GM12873 (cell line): ENCODE measurements around the gene CBX5.
A peak's percentile ranks its signal among the peaks of the same experiment; 100 is the strongest.

Experiments
- TF ChIP-seq, protein P1 (sequence below): IDR thresholded peaks from 2 replicates; pipeline ENCODE4 v1.5.1; 2012; ENCODE audit warnings: low read depth, mild to moderate bottlenecking, moderate library complexity, low read length, control low read depth; ENCODE audit not compliant: insufficient read depth; ENCODE audit errors: missing control alignments

CBX5 gene

DNA sequence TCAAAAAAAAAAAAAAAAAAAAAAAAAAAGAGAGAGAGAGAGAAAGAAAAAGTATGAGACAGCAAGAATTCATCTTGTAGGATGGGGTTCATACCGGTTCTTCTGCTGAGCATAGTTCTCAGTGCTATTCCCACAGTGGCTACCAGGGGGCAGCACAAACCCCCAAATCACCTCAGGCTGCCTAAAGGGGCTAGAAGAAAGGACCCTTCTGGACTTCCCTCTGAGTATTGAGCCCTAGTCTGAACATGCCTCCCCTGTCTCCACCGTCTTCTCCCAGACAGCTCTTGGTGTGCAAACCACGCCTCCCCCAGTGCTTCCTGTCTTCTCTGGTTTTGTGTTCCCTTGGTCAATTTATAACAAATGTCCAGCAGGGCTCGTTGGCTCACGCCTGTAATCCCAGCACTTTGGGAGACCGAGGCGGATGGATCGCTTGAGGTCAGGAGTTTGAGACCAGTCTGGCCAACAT lies 59.8 kb downstream of the CBX5 start:
- TF ChIP-seq, protein P1, sequence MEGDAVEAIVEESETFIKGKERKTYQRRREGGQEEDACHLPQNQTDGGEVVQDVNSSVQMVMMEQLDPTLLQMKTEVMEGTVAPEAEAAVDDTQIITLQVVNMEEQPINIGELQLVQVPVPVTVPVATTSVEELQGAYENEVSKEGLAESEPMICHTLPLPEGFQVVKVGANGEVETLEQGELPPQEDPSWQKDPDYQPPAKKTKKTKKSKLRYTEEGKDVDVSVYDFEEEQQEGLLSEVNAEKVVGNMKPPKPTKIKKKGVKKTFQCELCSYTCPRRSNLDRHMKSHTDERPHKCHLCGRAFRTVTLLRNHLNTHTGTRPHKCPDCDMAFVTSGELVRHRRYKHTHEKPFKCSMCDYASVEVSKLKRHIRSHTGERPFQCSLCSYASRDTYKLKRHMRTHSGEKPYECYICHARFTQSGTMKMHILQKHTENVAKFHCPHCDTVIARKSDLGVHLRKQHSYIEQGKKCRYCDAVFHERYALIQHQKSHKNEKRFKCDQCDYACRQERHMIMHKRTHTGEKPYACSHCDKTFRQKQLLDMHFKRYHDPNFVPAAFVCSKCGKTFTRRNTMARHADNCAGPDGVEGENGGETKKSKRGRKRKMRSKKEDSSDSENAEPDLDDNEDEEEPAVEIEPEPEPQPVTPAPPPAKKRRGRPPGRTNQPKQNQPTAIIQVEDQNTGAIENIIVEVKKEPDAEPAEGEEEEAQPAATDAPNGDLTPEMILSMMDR = peak; percentile 90

DNA sequence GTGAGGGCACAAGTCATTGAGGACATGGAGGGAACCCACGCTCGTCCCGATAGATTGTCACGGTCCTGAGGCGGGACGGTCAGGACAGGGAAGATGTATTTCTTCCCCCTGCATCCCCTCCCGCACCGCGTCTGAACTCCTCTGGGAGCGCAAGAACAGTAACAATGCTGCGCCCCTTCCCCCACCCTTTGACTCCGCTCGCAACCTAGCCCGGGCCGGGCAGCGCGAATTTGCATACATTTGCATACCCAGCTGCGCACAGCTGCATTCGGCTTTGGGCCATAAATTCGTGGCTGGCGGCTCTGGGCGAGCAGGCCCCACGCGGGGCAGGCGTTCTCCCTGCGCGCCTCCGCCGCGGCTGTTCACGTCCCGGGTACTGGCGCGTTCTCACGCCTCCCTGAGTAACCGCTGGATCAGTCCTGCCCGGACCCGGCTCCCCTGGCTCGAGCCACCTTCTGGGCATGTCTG lies 62.1 kb downstream of the CBX5 start:
- TF ChIP-seq, protein P1 = no peak

DNA sequence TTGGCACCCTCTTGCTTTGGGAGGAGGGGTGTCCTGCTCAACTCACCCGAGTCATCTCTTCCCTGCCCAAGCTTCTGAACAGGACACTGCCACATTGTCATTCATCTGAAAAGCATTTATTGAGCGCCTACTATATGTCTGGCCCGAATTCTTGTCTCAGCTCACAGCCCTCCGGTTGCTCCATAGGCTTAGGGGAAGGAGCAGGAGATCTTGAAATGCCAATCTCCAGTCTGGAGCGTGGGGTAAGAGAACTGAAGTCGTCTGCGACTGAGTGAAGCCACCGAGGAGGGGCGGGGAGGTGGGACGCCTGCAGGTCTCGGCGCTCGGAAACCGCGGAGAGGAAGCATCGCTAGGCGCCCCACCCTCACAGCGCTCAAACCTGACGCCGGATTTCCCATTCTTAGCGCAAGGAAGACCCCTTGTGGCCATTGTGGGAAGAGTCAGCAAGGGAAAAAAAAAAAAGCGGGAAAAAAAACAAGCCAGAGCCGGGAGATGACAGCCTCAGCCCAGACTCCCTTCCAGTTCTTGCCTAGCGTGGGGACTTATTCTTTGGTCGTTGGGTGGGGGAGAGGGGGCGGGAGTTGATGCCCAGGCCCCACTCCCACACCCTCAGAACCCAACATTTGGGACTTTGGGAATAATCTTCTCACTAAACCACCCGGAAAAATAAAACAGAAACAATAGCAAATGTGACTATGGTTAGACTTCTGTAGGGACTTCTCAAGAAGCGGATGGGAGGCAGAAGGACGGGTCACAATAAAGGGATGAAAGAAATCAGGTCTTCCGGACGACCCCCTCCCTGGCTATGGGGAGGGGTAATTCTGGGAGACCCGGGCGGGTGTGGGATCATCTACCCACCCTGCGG lies 62.9 kb downstream of the CBX5 start:
- TF ChIP-seq, protein P1 = peak; percentile 68

DNA sequence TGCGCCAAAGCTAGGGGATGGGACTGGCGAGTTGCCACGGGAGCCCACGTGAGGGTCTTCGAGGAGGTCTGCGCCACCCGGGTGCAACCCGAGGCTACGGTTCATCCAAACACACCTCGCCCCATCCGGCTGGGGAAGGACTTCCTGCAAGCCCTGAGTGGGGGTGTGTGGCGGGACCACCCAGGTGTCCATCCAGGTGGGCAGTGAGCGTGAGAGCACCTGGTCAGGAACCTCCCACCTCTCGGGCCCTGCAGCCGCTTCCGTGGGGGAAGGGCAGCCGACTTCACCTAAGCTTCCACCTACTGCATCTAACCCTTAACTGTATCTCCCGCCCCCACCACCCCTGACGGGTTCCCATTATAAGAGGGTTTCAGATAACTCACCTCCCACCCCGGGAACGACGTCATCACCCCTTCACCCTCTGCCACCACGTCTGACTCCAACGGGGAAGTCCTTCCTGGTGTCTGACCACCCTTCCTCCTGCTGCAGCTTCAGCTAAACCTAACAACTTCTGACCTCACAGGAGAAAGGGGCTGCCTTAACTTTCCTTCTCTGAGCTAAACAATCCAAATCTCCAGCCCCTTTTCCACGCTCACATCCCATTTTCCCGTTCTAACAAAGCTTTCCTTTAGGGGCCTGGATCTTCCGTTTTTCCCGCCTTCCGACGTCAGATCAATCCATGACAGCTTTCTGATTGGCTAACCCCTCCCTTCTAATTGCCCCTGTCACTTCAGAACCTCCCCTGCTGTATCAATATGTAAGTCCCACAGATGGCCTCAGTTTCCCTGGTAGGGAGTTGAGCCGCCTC lies 63.7 kb downstream of the CBX5 start:
- TF ChIP-seq, protein P1 = no peak

DNA sequence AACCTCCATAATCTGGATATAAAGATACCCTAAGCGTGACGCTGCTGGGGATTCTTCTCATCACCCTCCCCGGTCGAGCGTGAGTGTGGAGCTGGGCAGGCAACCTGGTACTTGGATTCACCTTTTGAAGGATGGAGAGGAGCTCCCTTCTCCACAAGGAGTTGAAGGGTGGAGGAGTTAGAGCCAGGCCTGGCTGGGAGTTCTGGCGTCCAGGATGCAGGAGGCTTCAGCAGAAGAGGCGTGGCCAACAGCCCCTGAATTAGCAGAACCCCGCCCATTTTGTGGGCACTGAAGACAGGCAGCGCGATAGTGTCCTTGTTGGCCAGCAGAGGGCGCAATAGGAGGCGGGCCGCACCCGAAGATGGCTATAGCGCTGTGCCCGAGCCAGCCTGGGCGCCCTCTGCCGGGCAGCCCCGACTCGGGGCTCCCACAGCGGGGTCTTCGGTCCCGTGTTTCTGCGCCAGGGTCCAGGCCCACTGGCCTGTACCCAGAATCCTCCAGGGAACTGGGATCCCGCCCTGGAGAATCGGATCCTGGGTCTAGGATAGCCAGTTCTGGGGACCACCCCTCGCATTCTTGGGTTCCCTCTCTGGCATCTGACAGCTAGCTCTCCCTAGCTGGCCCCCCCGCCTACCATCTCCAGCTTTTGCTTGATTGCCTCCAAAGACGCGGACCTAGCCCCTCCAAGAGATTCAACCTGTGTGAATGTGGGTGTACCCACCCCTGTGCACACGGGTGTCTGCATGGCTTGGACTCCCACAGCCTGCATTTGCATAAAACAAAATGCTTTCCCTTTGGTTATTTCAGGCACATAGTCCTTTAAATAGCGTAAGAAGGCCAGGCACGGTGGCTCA lies 65.1 kb downstream of the CBX5 start:
- TF ChIP-seq, protein P1 = peak; percentile 100

DNA sequence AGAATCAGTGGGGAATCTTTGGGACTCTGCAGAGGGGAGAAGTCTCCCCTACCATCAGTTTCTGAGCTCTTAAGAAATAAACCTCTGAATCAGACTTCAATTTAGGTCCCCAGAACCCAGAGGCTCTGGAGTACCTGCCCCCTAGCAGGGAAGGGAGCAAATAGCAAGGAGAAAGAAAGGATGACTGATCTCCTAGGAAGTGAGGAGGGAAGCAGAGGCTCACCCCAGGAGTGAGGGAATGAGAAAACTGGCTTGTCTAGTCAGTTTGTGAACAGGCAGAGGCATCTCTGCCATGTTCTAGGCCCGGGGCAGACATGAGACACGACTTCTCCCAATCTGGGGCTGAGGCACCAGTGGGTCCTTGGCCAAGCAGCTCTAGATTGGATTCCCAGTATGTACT lies 66.8 kb downstream of the CBX5 start:
- TF ChIP-seq, protein P1 = no peak

DNA sequence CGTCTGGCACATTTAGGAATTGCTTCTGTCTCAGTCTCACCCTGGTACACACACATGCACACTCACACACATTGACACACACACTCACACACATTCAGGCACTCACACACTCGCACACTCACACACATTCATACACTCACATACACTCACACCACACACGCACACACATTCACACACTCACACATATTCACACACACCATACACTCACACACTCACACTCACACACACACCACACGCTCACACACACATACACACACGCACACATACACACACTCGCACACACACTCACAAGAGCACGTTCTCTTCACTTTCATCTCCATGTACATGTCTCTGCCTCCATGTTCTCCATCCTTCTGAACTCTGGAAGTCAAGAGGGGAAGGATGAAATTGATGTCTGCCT lies 68.0 kb downstream of the CBX5 start:
- TF ChIP-seq, protein P1 = no peak
